ENCODE measurements around the gene DOK7. TPM values are rescaled to one million over a fixed set of nuclear protein-coding genes. Genes with fewer than 3 reads are reported as not detected.

Gene DOK7
- total RNA-seq, 2 donors from 2014 or later = 8.2 to 16.4 TPM

GRCh38 chr4:3486541-3487540 is 23.7 kb downstream of the DOK7 start:
- intact Hi-C loops (cut with DNase I) = no loop called here
- WGBS = 51% methylated on average over 18 of the region's 25 CpGs

GRCh38 chr4:3487861-3488260 is 24.8 kb downstream of the DOK7 start:
- TF ChIP-seq POLR2A (IDR thresholded peaks at IDR 0.05) (no peak), POLR2AphosphoS5 (IDR thresholded peaks at IDR 0.05) (no peak), CTCF (IDR thresholded peaks at IDR 0.05) (no peak)
- no peak overlapping the region for H3K27ac ChIP-seq
- intact Hi-C loops (cut with DNase I) = no loop called here
- peaks cover 17% of the 10 kb centered on the region for H3K4me1 ChIP-seq (replicated peaks)
- H3K9me3 ChIP-seq = no peaks in the 10 kb centered on the region
- H3K27me3 ChIP-seq (replicated peaks; ENCODE audit: insufficient read depth) = no peaks in the 10 kb centered on the region
- no peaks in the 10 kb centered on the region for H3K36me3 ChIP-seq
- no peak overlapping the region for H3K4me3 ChIP-seq
- WGBS = 72% methylated on average over 5 of the region's 7 CpGs
- DNase-seq (ENCODE audit: low spot score) = no peak

More at GRCh38 chr4:3486541-3487540, 23.7 kb downstream of the DOK7 start:
- Histone ChIP-seq H3K4me3 (no peak overlapping the region), H3K27ac (no peak overlapping the region), H3K27me3 (replicated peaks; ENCODE audit: insufficient read depth) (no peaks in the 10 kb centered on the region), H3K4me1 (replicated peaks) (peaks cover 17% of the 10 kb centered on the region), H3K9me3 (no peaks in the 10 kb centered on the region), H3K36me3 (no peaks in the 10 kb centered on the region)
- DNase-seq (ENCODE audit: low spot score) = no peak
- TF ChIP-seq POLR2A (IDR thresholded peaks at IDR 0.05) (no peak), CTCF (IDR thresholded peaks at IDR 0.05) (no peak), POLR2AphosphoS5 (IDR thresholded peaks at IDR 0.05) (no peak)

- no peak for DNase-seq (ENCODE audit: low spot score)
- Histone ChIP-seq H3K36me3 (no peaks in the 10 kb centered on the region), H3K27me3 (replicated peaks; ENCODE audit: insufficient read depth) (no peaks in the 10 kb centered on the region), H3K9me3 (no peaks in the 10 kb centered on the region), H3K4me1 (replicated peaks) (peaks cover 14% of the 10 kb centered on the region), H3K27ac (no peak overlapping the region), H3K4me3 (no peak overlapping the region)
- no peak for TF ChIP-seq POLR2AphosphoS5 (IDR thresholded peaks at IDR 0.05)
- no peak for TF ChIP-seq POLR2A (IDR thresholded peaks at IDR 0.05)
- TF ChIP-seq CTCF (IDR thresholded peaks at IDR 0.05) = no peak
- intact Hi-C loops (cut with DNase I) = no loop called here
- 62% methylated on average over 11 of the region's 11 CpGs for WGBS
These were observed 25.7 kb downstream of the DOK7 start for GRCh38 chr4:3488820-3489219.

GRCh38 chr4:3489451-3489962 is 26.4 kb downstream of the DOK7 start:
- H3K9me3 ChIP-seq = no peaks in the 10 kb centered on the region
- no peak overlapping the region for H3K4me3 ChIP-seq
- H3K4me1 ChIP-seq (replicated peaks) = peaks cover 7% of the 10 kb centered on the region
- DNase-seq (ENCODE audit: low spot score) = no peak
- intact Hi-C loops (cut with DNase I) = no loop called here
- no peak overlapping the region for H3K27ac ChIP-seq
- H3K27me3 ChIP-seq (replicated peaks; ENCODE audit: insufficient read depth) = no peaks in the 10 kb centered on the region
- H3K36me3 ChIP-seq = no peaks in the 10 kb centered on the region
- WGBS = 52% methylated on average over 16 of the region's 20 CpGs
- no peak for TF ChIP-seq POLR2A (IDR thresholded peaks at IDR 0.05)
- no peak for TF ChIP-seq POLR2AphosphoS5 (IDR thresholded peaks at IDR 0.05)
- no peak for TF ChIP-seq CTCF (IDR thresholded peaks at IDR 0.05)
